NCI-H510A (cell line): Measurements from ENCODE around the gene CYBA.

Experiments
- DNase-seq: peaks from one replicate; lab custom pipeline; 2025; lab: John Stamatoyannopoulos, UW

The CYBA gene

GRCh38 chr16:88631384-88631783 is 19.5 kb downstream of the CYBA start:
- no peak for DNase-seq

- DNase-seq, result no peak
Observed at GRCh38 chr16:88630941-88631340, 19.9 kb downstream of the CYBA start.

- DNase-seq, result no peak
Observed at GRCh38 chr16:88630433-88630832, 20.4 kb downstream of the CYBA start.

- no peak for DNase-seq
Observed at GRCh38 chr16:88629835-88630234, 21.0 kb downstream of the CYBA start.

- no peak for DNase-seq
Observed at GRCh38 chr16:88628512-88628974, 22.3 kb downstream of the CYBA start.

GRCh38 chr16:88627531-88628411 is 23.1 kb downstream of the CYBA start:
- no peak for DNase-seq

- no peak for DNase-seq
Observed at GRCh38 chr16:88626646-88627045, 24.2 kb downstream of the CYBA start.

- DNase-seq, result no peak
Observed at GRCh38 chr16:88624977-88625576, 25.8 kb downstream of the CYBA start.

- no peak for DNase-seq
Observed at GRCh38 chr16:88624481-88624880, 26.4 kb downstream of the CYBA start.

- no peak for DNase-seq
Observed at GRCh38 chr16:88623858-88624257, 27.0 kb downstream of the CYBA start.

- DNase-seq, result no peak
Observed at GRCh38 chr16:88622866-88623265, 28.0 kb downstream of the CYBA start.

- DNase-seq, result no peak
Observed at GRCh38 chr16:88622125-88622524, 28.7 kb downstream of the CYBA start.

GRCh38 chr16:88619859-88620815 is 30.7 kb downstream of the CYBA start:
- DNase-seq, result no peak

- no peak for DNase-seq
Observed at GRCh38 chr16:88618956-88619667, 31.7 kb downstream of the CYBA start.

- DNase-seq, result no peak
Observed at GRCh38 chr16:88618182-88618955, 32.5 kb downstream of the CYBA start.

GRCh38 chr16:88617268-88618031 is 33.4 kb downstream of the CYBA start:
- DNase-seq, result peak; percentile 80

GRCh38 chr16:88616736-88617135 is 34.1 kb downstream of the CYBA start:
- DNase-seq, result no peak

- no peak for DNase-seq
Observed at GRCh38 chr16:88616320-88616719, 34.5 kb downstream of the CYBA start.

- DNase-seq, result no peak
Observed at GRCh38 chr16:88614818-88615580, 35.9 kb downstream of the CYBA start.
